COLO668 (cell line): Measurements from ENCODE around the gene KRT34.
"Not testable (repeated sequence)": the region's sequence is repeated elsewhere in the genome, so short reads cannot be mapped to it uniquely, and the experiment has no call there.

Experiments used
- DNase-seq: peaks from one replicate; lab custom pipeline; 2025; ENCODE audit not compliant: unreplicated experiment; lab: John Stamatoyannopoulos, UW

The KRT34 gene

DNA sequence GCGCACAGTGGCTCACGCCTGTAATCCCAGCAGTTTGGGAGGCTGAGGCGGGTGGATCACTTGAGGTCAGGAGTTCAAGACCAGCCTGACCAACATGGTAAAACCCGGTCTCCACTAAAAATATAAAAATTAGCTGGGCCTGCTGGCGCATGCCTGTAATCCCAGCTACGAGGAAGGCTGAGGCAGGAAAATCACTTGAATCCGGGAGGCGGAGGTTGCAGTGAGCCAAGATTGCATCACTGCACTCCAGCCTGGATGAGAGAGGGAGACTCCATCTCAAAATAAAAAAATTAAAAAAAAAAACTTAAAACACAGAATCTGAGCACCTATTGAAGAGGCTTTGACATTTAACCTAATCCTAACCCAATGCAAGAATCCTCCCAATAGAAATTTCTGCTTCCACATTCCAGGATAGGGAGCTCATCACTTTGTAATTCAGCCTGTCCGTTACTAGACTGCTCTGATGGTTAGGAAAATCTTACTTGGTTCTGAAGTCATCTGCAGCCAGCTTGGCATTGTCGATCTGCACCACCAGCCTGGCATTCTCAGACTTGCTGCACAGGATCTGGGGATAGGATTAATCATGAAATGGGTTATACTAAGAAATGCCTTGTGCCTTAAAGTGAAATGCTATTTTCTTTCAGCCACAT, 14.6 kb downstream of the KRT34 start:
- no peak for DNase-seq

DNA sequence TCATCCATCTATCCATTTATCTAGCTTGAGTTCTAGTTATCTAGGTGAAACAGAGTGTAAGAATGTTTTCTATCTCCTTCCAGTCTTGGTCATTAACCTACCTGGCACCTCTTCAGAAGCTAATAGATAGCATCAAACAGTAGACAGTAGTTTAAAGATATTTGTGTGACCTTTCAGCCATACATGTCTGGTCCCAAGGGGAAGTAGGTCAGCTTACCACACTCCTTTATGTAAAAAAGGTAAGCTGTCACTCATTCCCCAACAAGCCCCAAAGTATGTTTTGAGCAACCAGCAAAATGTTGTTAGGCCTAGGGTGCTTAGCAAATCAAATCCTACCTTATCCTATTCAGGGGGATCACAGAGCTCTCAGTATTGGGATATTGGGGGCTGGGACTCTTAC, 16.0 kb downstream of the KRT34 start:
- DNase-seq: no peak

DNA sequence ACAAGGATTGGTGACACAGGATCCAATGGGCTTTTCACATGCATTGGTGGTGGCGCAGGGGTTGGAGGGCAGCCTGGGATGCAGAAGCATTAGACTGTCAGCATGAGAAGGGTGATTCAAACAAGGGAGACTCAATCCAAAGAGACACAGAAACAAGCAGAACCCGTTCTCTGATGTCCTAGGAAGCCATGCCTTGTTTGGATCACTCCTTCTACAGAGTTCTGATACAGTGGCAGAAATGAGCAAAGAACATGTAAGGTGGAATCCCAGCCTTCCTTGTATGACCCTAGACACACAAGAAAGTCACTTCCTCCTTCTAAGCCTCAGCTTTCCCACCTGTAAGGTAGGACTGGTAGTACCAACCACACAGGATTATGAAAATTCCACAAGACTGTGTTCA, 18.2 kb downstream of the KRT34 start:
- no peak for DNase-seq

DNA sequence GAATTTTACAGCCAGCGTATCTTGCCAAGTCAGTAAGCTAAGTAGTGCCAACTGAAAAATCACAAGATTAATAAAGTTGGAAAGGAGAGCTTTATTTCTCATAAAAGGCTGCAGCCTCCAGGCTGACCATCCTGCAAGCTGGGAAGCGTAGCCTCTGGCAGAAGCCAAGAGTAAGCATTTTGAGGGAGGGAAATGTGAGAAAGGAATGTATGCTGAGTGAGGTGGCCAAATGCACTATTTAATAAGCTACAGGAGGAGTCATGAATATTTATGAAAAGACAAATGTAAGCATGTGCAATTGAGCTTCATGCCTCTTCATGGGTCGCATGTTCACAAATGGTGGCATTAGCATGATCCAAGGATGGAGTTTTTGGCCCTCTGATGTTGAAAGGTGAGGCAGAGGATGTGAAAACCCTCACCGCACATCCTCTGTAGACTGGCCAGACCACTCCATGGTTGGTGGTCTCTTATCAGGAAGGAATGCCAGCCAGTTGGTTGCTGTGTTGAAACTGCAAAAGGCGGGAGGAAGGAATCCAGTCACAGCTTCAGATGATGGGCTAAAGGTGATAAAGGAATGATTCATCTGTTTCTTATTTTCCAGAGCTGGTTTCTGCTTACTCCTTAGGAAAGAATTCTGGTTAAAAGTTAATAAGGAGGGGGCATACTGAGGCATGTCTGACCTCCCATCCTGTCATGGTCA, 21.7 kb downstream of the KRT34 start:
- no peak for DNase-seq

DNA sequence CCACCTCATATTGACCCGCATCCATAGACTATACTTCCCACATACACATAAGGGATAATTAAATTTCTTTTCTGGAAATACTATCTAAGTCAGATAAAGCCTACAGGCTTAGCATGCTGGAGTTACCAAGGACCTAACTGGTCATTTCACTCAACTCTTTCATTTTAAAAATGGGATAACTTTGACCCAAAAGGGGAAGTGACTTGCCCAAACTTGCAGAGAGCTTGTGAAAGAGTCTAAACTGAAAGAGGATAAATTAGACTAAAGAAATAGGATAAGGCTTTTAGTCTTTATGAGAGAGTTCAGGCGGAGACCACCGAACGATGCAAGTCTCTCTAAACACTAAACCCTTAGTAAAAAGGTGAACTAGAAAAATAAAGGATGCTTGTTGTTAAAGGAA, 27.6 kb downstream of the KRT34 start:
- DNase-seq: no peak

DNA sequence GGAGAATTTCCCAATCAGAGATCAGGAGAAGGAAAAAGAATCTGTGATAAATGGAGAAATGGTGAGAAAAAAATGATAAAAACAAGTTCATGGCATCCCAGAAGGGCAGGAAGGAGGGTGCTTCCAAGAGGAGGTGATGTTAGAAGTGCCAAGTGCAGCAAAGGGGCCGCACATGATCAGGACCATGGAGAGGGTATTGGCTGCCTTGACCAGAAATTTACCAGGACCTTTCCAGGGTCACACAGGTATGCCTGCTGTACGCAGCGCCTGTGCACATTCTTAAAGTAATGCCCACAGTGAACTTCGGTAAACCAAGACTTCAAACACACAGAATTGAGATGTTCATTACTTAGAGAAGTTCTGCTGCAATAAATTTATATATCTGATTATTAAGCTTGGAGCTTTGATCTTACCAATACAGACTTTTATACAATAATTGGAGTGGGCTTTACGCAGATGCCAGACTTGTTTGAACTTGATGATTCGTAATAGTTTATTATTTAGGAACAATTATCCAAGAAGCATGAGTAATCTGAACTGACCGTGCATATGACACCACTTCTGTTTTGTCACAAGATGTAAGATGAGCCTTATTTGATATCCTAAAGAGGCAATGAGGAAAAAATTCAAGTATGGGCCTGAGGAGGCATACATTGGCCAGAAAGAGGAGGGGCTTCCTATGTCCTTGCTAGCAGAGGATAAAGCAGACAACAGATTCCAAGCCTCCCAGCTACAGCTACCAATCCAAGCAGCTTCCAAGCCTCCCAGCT, 29.3 kb downstream of the KRT34 start:
- no peak for DNase-seq

DNA sequence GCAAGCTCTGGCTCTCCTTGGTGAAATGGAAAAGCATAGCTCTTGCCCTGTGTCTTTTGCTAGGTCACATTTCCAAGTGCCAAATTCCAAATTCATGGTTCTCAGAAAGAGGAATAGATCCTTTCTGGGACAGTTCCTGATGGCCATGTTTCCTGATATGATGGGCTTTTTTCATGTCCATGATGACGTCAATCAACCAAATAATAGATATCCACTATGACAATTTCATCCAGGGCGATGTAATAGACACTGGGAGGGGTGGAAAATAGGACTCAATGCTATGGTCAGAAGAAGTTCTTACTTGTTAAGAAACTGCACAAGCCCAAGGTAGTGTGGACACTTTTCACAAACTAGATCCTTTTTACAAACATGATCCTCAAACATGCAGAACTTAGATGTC, 30.9 kb downstream of the KRT34 start:
- DNase-seq: no peak

DNA sequence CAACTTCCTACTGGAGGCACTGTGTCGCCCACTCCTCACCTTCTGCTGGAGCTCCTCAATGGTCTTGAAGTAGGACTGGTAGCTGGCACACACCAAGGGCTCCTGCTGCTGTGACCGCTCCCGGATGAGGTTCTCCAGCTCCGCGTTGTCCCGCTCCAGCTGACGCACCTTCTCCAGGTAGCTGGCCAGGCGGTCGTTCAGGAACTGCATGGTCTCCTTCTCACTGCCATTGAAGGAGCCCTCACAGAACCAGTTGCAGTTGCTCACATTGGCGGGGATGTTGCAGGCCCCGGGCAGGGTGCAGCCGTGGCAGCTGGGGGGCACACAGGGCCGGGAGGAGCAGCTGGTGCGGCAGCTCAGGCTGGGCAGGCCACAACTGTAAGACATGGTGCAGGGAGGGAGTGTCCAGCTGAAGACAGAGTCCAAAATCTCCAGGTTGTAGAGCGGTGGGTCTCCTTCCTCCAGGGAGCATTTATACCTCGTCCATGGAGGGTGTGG, 31.7 kb downstream of the KRT34 start, which contains the start of gene KRT33A:
Gene KRT33A, minus strand, starts transcription at position 448 of the 498 bp plus-strand sequence. Its CDS starts 61 bp downstream, at position 387.
- DNase-seq: not testable (repeated sequence)

DNA sequence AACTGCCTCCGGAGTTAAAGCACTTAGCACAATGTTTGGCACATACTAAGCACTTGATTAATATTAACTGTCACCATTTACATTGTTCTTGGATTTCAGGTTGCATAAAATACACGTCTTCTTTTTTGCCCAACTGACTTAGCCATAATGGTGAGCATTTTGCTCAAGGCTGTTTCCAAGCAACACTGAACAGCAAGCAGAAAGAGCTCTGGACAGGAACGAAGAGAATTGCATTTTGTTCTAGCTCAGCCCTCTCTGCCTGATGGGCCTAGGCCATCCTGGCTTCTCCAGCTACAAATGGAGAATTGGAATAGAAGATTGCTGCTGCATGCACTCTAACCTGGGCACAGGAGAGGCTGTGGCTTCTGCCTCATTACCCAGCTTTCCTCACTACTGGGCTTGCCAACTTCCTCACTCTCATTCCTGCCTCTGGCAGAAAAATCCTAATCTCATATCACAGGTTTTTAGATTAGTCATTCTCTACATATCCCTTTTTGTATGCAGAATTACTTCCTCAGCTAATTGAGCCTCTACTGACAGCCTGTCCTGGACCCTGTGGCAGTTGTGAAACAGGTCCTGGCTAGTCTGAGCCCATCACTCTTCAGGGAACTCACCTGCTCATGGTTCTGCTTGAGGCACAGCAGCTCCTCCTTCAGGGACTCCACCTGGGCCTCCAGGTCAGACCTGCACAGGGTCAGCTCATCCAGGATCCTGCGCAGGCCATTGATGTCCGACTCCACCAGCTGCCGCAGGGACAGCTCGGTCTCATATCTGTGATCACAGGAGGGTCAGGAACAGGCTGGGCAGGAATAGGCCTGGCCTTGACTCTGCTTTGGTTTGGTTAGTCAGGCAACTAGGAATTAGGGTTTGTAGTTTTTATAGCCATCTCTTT, 34.0 kb downstream of the KRT34 start:
- DNase-seq: no peak

DNA sequence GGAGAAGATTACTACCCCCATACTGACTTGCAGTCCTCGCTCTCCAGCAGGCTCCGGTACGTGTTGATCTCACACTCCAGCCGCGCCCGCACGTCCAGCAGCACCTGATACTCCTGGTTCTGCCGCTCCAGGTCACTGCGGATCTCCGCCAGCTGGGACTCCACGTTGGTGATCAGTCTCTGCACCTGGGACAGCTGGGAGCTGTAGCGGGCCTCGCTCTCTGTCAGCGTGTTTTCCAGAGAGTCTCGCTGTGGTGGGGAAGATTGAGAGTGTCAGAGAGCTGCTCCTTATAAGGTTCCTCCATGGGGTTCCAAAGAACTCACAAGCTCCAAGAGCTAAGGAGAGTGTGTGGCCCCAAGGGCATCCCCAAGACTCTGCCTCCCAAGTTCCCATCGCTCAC, 35.7 kb downstream of the KRT34 start:
- DNase-seq: not testable (repeated sequence)

DNA sequence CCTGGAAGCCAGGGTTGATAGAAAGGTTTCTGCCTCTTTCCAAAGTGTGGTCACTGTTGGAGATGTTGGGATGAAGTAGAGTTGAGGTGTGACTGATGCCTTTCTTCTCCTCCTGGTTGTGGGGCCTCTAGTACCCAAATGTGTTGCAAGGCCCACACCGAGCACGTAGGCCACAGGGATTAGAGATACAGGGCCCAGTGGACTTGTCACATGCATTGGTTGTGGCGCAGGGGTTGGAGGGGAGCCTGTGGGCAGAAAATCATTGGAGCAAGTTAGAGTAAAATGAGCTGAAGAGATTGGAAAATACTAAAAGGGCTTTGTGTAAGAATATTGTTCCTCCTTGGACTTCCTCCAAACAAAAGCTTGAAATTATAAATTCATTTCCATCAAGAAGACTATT, 36.1 kb downstream of the KRT34 start:
- DNase-seq: no peak

DNA sequence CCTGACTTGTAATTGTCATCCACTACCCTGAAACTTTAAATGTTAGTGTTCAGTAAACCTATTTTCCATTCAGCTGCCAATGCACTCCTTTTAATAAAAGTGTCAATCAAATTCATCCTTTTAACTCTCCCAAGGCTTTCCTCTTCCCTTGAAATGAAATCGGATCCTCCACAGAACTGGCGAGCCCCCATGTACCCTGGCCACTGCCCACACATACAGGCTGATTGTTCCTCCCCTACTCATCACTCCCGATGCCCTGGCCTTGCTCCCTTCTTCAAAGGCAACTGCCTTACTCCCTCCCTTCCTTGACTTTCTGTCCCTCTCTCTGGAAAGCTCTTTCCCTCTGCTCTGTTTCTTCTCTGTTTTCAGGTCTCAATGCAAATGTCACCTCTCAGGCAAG, 39.1 kb downstream of the KRT34 start:
- DNase-seq: no peak

DNA sequence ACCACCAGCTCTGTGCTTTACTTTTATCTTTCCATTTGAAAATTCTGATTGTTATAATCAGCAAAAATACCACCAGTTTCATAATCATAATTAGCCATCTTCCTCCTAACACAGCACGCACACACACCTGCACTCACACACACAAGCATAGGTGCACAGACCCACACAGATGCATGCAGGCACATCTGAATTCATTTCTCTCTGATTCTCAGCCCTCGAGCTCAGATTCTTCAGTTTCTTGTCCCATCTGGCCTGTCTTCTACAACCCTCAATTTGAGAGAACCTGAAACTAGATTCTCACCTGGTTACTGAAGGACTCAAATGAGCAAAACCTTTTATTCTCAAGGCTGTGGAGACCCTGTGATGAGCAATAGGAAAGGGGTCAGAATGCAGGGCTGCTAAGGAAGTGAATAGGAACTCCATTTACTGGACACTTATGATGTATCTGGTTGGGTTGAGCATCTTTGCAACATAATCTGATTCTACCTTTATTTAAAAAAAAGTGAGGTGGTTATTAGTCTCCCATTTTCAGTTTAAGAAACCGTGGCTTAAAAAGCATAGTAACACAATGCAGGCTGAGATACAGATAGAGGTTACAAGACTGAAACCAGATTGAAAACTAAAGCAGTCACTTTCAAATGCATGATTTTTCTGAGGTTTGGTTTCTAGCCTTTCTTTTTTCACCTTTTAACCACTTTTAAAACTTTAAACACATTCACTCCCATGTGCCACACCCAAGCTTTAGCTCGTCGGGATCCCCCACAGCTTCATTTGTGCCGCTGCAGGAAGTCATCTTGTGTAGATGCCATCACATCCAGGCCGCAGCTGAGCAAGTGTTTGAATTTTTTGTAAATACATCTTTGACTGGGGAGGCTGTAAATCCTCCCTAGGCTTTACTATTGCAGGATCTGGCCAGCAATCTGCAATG, 40.9 kb downstream of the KRT34 start:
- DNase-seq: no peak

DNA sequence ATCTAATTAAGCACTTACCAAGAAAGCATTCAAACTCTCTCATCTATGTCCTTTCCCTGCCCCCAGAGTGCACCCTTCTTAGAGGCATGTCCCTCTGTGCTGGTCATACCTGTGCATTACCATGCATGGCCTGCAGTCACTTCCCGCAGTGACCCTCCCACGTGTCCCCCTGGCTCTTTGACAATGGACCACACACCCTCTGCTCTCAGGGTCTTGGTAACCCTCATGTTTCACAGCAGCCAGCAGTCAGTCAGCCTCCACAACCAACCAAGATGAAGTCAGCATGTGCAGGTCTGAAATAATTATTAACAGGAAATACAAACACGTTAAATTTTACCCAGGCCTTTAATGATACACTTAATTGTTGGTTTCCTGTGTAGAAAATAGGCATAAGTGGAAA, 41.6 kb downstream of the KRT34 start:
- DNase-seq: no peak

DNA sequence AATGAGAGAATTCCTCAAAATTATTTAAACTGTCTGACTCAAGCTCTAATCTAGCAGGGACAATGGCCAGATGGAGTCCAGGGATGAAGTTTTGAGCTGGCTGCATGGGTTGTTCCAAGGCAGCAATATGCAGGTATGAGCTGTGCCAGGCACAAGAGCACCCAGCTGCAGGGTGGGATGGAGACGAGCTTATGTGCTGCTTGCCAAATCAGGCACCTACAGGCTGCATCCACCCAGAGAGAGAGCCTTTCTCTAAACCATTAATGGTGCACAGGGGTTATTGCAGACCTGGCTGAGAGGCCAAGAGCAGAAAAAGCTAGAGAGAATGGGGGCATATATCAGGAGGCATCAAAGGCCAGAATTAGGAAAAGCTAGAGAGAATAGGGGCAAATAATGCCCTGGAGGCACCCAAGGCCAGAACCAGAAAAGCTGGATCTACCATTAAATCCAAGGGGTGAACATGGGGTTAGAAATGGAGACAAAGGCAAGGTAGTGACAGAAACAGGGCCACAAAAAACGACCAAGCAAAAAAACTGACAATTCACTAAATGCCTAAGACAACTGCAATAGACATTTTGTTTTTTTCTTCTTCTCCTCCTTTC, 42.4 kb downstream of the KRT34 start:
- no peak for DNase-seq

DNA sequence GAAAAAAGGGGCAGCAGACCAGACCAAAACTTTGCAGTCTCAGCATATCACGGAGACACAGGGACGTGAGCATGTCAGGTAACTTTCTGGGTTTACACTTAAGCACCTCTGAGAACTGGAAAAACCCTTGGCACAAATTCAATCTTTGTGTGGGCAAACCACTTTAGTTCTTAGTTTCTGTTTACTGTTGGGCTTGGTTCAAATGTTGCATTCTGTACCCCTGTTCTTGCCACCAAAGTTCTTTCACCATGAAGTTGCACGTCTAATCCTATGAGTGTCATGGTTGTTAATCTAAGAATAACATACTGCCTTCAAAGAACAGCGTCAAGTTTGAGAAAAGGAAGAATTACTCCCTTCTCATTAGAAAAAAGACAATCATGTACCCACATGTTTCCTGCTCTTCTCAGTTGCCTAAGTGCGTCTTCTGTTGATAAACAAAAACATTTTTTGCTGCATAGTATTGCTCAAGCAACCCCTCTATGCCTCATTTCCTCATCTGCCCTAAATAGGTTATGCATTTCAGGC, 43.1 kb downstream of the KRT34 start:
- DNase-seq: no peak

DNA sequence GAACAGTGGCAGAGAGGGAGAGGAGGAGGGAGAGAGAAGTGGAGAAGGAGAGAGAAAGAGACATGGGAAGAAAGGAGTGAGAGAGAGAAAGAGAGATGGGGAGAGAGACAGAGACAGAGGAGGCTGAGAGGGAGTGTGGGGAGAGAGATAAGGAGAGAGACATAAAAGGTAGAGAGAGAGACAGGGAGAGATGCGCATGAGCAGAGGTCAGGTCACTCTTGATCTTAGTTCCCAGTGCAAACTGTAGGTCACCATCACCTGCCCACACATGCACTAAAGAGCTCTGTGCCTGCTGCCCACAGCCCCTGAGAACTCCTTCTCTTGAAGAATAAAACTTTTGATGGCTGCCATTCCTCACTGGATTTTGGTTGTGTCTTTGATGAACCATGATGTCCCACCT, 46.4 kb downstream of the KRT34 start:
- DNase-seq: no peak

DNA sequence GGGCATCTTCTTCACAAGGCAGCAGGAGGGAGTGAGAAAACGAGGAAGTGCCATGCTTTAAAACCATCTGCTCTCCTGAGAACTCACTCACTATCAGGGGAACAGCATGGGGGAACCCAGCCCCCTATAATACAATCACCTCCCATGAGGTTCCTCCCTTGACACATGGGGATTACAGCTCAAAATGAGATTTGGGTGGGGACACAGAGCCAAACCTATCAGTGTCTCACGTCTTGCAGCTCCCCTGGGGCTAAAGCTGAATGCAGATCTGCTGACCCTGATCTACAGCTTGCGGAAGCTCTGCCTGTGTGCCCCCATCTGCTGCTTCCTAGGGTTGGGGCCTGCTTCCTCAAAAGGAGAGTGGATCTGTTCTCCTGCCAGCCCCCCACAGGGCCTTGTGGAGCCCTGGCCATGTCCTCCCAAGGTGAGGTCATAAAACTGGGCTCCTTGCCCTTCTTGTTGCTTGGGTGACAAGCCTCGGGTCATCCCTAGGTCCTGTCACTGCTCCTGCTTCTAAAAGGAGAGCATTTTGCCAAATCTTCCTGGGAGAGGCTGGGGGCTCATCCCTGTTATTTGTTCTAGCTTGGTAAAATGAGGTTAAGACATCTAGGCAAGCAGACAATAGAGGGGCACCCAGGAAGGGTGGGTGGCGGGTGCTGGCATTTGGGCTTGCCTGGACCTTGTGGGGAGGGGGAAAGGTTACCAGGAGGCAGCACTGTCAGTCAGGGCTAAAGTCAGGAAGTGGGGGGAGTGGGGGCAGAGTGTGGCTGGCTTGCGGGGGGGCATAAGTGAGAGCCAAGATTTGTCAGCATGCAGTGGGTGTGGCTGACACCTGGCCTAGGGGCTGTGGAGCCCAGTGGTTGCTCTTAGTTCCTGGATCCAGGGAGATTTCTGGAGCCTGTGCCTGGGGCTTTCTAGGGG, 47.5 kb downstream of the KRT34 start:
- DNase-seq: no peak
